HG02763 (cell line): Measurements from ENCODE around the gene PIEZO2.

Experiments used
- ATAC-seq: cut with Tn5 transposase; IDR thresholded peaks from one replicate; pipeline ENCODE4 v1.9.1; 2021; ENCODE audit warnings: mild to moderate bottlenecking, moderate library complexity; ENCODE audit not compliant: unreplicated experiment

Gene PIEZO2

DNA sequence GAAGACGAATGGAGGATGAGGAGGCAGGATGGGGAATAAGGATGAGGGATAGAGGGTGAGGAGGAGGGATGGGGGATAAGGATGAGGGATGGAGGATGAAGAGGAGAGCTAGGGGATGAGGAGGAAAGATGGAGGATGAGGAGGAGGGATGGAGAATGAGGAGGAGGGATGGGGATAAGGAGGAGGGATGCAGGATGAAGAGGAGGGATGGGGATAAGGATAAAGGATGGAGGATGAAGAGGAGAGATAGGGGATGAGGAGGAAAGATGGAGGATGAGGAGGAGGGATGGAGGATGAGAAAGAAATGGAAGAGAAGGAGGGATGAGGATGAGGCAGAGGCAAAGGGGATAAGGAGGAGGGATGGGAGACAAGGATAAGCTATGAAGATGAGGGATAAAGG, 393.5 kb downstream of the PIEZO2 start:
- ATAC-seq, result no peak

GRCh38 chr18:10754128-10754527, 395.2 kb downstream of the PIEZO2 start:
- no peak for ATAC-seq

DNA sequence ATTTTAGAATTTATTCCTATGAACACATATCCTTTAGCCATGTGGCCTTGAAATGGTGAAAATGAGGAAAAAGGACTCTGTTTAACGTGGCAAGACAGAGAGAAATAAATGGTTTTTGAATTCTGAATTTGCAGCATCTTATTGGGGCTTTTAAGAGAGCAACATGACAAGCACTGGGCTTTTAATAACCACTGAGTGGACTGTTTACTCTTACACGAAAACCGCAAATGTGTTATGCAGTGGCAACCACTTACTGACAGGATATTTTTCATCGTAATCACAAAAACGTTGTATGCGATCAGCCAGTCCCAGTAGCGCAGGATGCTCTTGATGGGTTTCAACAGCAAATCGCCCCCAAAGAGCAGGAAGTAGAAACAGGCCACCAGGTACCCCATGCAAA, 397.0 kb downstream of the PIEZO2 start:
- ATAC-seq, result no peak

DNA sequence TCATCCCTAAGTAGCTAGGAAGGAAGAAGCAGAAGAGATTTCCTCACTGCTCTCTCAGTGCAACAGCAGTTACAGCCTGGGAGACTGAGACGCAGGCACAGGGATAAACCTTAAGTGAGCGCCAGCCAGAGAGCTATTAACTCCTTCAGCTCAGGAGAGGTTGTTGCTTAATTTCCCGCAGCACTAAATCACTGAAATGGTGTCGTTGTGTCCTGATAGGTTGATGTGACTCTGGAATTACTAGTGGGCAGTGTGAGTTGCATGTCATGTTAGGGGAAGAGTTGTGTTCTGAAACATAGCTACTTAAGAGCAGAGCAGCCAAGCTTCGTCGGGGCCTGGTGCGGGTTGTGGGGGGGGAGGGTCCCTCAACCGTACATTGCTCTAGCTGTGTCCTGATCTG, 397.7 kb downstream of the PIEZO2 start:
- ATAC-seq, result no peak

GRCh38 chr18:10750191-10751035, 399.0 kb downstream of the PIEZO2 start:
- no peak for ATAC-seq

DNA sequence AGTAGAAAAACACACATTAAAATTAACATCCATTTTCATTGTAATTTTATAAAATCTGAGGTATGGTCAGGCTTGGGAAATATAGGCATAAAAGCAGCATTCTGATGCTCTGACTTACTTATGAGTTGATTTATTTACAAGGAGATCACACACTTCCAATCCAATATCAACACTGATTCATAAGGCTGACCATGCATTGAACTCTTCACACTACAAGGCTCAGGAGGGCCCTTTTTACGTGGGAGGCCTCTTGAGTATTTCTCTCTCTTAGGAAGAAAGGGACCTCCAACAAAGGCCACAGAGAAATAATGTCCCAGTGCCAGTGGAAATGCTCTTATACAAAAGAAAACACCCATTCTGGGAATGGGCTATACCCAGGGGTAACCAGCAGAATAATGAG, 400.7 kb downstream of the PIEZO2 start:
- ATAC-seq, result no peak

- ATAC-seq, result no peak
Observed at GRCh38 chr18:10745971-10746370, 403.4 kb downstream of the PIEZO2 start.

GRCh38 chr18:10745219-10745618, 404.1 kb downstream of the PIEZO2 start:
- ATAC-seq, result no peak

- no peak for ATAC-seq
Observed at GRCh38 chr18:10743766-10744165, 405.6 kb downstream of the PIEZO2 start.

- ATAC-seq, result no peak
Observed at GRCh38 chr18:10739152-10739551, 410.2 kb downstream of the PIEZO2 start.

DNA sequence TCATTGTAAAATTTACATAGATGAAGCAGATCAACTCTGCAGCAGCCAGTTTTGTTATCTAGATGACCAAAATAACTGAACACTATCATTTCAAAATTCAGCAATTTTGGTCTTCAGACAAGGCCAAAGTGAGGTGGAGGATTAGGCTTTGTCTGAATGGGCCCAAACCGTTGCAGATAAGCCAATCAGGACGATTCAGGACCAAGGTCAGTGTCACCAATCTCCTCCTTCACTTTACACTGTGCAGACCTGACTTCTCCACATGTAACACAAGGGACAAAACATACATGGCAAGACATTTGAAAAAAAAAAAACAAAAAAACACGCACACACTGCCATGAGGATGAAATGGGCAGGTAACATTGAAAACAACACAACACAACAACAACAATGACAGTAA, 412.4 kb downstream of the PIEZO2 start:
- ATAC-seq, result no peak

DNA sequence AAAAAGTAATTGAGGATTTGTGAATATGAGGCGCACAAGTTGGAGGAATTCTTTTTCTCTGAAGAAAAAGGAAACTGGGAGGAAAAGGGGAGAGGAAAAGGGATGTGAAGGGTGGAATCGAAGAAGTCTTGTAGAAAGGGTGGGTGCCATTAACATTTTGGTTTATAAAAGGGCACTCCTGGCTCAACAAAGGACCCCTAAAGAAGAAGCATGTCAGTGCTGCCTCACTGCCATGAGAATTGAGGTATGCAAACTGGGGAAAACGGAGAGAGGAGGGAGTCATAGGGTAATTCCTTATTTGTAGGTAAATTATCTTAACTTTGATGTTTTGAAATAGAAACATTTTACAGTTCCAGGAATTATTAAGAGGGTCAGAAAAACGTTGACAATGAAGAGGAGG, 416.4 kb downstream of the PIEZO2 start:
- no peak for ATAC-seq

GRCh38 chr18:10727477-10727876, 421.9 kb downstream of the PIEZO2 start:
- no peak for ATAC-seq

DNA sequence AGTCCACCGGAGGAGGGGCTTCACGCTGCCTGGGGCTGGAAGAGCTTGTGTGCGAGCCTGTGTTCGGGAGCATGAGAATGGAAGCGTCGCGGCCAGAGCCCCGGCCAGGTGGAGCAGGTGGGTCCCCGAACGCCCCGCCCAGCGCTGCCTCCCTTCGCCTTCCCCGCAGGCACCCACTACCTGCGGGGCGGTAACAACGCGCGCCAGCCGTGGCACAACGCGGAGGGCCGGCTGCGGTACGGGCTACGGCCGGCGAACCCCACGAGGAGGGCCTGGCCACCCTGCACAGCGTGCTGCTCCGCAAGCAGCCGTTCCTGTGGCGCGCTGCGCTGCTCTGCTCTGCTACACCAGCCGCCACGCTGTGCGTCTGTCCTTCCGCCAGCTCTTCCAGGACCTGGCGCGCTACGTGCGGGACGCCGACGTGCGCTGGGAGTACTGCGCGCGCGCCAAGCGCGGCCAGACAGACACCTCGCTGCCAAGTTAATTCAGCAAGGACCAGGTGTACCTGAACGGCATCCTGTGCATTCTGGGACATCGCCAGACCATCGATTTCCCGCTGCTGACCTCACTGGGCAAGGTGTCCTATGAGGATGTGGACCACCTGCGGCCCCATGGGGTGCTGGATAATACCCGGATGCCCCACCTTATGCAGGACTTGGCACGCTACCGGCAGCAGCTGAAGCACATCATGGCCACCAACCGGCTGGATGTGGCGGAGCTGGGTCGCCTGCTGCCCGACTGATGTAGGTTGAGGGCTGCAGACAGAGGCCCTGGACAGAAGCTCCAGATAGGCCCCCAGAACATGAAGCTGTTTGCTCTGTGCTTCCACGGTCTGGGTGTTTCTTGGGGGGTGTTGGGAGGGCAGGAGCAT, 422.9 kb downstream of the PIEZO2 start:
- no peak for ATAC-seq

- ATAC-seq, result no peak
Observed at GRCh38 chr18:10724666-10725065, 424.7 kb downstream of the PIEZO2 start.

DNA sequence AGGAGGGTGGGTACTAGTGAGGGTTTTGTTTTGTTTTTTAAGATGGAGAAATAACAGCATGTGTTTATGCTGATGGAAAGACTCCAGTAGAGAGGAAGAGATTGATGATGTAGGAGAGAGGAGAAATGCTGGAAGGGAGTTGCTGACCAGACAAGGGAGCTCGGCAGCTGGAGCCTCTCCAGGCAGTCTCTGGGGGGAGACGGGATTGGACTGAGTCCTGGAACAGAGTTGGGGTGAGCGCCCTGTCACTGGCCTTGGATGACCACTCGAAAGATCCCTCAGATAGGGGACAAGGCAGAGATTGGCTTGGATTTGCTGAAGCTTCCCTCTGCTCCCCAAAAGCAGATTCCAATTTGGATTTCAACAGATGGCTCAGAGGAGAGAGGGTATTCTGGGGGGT, 425.9 kb downstream of the PIEZO2 start:
- no peak for ATAC-seq

DNA sequence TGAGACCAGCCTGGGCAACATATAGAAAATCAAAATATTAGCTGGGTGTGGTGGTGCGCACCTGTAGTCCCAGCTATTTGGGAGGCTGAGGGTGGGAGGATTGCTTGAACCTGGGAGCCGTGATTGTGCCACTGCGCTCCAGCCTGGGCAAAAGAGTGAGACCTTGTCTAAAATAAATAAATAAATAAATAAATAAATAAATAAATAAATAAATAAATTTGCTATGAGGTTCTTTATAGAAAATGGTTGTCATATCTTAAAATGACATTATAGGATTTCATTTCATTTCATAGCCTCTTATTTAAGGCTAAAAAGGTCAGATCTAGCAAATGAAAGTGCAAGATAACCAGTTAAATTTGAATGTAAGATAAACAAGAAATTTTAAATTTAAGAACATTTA, 430.6 kb downstream of the PIEZO2 start:
- ATAC-seq, result no peak

GRCh38 chr18:10715791-10716190, 433.6 kb downstream of the PIEZO2 start:
- ATAC-seq, result no peak

- ATAC-seq, result no peak
Observed at GRCh38 chr18:10713409-10713808, 436.0 kb downstream of the PIEZO2 start.

- ATAC-seq, result no peak
Observed at GRCh38 chr18:10707294-10707693, 442.1 kb downstream of the PIEZO2 start.

DNA sequence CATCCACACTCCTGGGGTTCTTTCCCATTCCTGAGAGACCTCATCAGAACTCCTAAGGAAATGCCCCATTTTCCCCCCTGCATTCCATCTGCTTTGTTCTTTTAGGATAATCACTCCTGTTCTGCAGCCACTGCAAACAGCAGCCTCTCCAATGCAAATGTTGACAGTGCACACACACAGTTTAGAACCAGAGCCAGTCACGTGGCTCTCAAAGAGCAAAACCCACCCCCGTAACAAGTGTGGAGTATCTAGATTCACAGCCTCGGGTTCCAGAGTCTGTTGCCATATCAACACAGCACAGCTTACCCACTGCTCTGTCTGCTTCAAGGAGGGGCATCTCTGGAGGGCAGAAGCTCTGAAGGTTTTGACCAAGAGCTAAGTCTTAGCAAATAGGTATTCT, 443.6 kb downstream of the PIEZO2 start:
- no peak for ATAC-seq

DNA sequence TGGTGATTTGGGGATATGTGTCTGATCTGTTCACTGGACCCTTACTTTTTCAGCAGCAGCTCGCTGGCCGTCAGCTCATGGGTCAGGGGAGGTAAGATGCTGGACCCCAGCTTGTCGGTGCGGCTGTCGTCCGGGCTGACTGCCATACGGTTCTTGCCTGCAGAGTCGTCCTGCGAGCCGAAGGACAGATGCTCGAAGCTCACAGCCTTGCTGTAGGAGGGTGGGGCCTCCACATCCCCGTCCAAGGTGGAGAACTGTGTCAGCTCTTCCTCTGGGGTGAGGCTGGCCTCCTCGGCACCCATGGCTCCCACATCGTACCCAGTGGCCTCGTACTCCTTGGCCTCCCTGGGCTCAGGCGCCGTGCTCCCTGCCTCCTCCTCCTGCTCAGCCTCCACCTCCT, 444.1 kb downstream of the PIEZO2 start:
- ATAC-seq, result no peak
